Activated naive CD8-positive, alpha-beta T cell treated with anti-CD3 and anti-CD28 coated beads, Interleukin-2, amount 50 U/mL, for 24 hours (primary cell): Measurements from ENCODE around the gene DNAJC18.
"Not testable (repeated sequence)": the region's sequence is repeated elsewhere in the genome, so short reads cannot be mapped to it uniquely, and the experiment has no call there.

Source experiments
- ATAC-seq: fragments of 150-1000 bp; cut with Tn5 transposase; one replicate; pipeline ENCODE4 v1.10.0; 2021
- DNase-seq: peaks from one replicate; pipeline ENCODE4 v3.0.0; 2021
- H3K27ac Mint-ChIP-seq: one replicate; pipeline ENCODE4 v1.8.0; 2021; ENCODE audit warnings: mild to moderate bottlenecking, mixed read lengths
- H3K27me3 Mint-ChIP-seq: one replicate; pipeline ENCODE4 v1.8.0; 2021; ENCODE audit warnings: mixed read lengths
- H3K36me3 Mint-ChIP-seq: one replicate; pipeline ENCODE4 v1.8.0; 2021; ENCODE audit warnings: low read depth, mixed read lengths
- H3K4me1 Mint-ChIP-seq: one replicate; pipeline ENCODE4 v1.8.0; 2021; ENCODE audit warnings: mixed read lengths
- H3K4me3 Mint-ChIP-seq: one replicate; pipeline ENCODE4 v1.8.0; 2021; ENCODE audit warnings: mild to moderate bottlenecking, moderate library complexity, mixed read lengths
- H3K9me3 Mint-ChIP-seq: one replicate; pipeline ENCODE4 v1.8.0; 2021; ENCODE audit warnings: mixed read lengths

DNAJC18 gene

GRCh38 chr5:139422307-139422893 is 16.9 kb downstream of the DNAJC18 start:
- Mint-ChIP-seq H3K9me3 (no peaks in the 10 kb centered on the region), H3K4me3 (no peak overlapping the region), H3K27me3 (no peaks in the 10 kb centered on the region), H3K27ac (peak overlapping the region; percentile 6), H3K36me3 (peaks cover 30% of the 10 kb centered on the region), H3K4me1 (peaks cover 10% of the 10 kb centered on the region)
- peak; percentile 55 for DNase-seq
- peak; percentile 77 for ATAC-seq

DNA sequence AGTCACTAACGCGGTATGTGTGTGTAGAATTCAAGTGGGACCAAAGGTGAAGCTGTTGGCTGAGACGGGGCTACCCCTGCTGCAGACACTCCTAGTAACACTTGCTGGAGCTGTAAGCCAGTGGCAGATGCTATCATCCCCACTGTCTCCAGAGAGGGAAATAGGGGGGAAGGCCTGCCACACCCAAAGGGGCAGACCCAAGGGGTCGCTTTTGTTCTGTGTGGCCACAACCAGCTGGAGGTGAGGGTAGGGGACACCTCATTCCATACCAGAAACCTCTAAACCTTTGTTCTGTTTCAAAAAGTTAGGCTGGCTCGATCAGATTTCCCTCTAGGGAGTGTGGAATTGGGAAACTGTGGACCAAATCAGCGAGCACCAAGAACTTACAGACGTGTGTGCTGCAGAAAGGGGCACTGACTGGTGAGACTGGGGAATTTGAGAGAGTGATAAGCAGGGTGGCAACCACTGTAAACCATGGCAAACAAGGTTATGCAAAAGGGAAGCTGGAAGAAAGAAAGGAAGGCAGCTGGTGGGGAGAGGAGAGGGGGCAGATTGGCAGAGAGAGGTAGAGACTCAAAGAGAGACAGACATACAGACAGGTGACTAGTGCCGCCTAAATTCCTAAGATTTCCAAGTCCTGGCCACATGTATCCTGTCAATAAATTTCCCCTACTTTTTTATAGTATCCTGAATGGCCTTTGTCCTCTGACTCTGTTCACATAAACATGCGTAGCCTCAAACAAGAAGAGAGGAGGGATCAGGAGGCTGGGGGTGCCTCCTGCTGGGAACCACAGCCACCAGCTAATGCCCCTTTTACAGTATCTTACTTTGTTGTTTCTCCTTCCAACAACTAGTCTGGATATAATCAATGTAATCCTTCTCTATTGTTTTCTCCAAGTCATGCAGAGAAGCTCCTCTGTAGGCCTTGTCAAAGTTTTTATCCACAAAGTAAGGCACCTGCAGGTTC is 19.8 kb downstream of the DNAJC18 start:
- Mint-ChIP-seq H3K4me1 (peaks cover 39% of the 10 kb centered on the region), H3K27me3 (no peaks in the 10 kb centered on the region), H3K27ac (no peak overlapping the region), H3K4me3 (no peak overlapping the region), H3K9me3 (no peaks in the 10 kb centered on the region), H3K36me3 (peaks cover 29% of the 10 kb centered on the region)
- no peak for DNase-seq
- ATAC-seq: no peak

DNA sequence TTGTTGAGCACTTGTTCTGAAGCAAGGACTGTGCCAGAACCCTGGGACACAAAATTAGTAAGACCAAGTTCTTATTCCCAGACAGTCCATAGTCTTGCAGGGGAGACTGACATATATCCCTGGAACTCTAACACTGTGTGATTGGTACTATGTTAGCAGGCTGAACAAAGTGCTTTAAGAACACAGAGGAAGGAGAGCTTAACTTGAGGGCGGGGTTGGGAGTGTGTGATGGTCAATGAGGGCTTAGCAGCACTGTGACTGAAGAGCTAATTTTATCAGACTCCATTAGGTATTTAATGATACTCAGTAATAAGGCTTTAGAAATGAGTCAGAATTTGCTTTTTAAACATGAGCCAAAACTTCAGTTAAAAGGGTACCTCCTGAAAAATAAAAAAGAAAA is 20.5 kb downstream of the DNAJC18 start:
- no peak for DNase-seq
- no peak for ATAC-seq
- Mint-ChIP-seq H3K4me3 (no peak overlapping the region), H3K36me3 (peaks cover 30% of the 10 kb centered on the region), H3K9me3 (no peaks in the 10 kb centered on the region), H3K27me3 (no peaks in the 10 kb centered on the region), H3K4me1 (peaks cover 46% of the 10 kb centered on the region), H3K27ac (peak overlapping the region; percentile 12)

DNA sequence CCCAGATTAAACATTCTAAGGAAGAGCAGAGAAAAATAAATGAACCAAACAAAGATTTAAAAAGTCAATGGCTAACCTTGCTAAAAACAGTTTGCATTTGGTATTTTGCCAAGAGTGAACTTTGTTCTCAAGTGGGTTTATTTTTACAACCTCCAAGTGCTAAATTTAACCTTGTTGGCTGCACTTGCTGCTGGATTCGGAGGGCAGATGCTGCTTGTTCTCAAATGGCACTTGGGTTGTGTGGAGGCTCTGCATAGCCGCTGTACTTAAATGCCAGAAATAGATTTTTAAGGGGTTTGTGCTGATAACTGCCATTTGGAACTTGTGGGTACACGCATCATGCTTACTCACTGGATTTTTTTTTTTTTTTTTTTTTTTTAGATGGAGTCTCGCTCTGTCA is 22.1 kb downstream of the DNAJC18 start:
- Mint-ChIP-seq H3K4me1 (peaks cover 58% of the 10 kb centered on the region), H3K36me3 (peaks cover 30% of the 10 kb centered on the region), H3K4me3 (no peak overlapping the region), H3K27ac (peak overlapping the region; percentile 93), H3K27me3 (no peaks in the 10 kb centered on the region), H3K9me3 (no peaks in the 10 kb centered on the region)
- ATAC-seq: peak; percentile 25
- DNase-seq: no peak

- DNase-seq (no peak), ATAC-seq (no peak)
- Mint-ChIP-seq H3K27me3 (no peaks in the 10 kb centered on the region), H3K36me3 (peaks cover 34% of the 10 kb centered on the region), H3K9me3 (no peaks in the 10 kb centered on the region), H3K4me3 (no peak overlapping the region), H3K4me1 (peaks cover 58% of the 10 kb centered on the region), H3K27ac (peak overlapping the region; percentile 93)
Measured at GRCh38 chr5:139416651-139417050, 22.7 kb downstream of the DNAJC18 start.

DNA sequence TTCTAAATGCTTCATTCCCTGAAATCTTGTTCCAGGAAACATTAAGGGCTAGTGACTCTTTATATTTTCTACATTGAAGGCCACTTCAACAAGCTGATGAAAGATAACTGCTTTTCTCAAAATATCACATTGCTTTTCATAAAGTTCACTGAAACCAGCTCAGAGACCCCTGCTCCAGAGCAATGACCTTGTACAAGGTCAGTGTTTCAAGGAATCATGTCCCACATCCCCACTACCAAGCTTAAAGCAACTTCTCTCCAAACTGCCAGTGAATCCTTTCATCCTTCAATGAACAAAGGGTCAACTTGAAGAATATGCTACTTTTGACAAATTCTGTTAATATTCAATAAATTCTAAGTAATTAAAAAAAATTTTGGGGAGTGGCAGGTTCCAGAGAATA is 23.5 kb downstream of the DNAJC18 start:
- no peaks in the 10 kb centered on the region for H3K27me3 Mint-ChIP-seq
- peaks cover 35% of the 10 kb centered on the region for H3K36me3 Mint-ChIP-seq
- peak overlapping the region; percentile 93 for H3K27ac Mint-ChIP-seq
- DNase-seq (no peak), ATAC-seq (no peak)
- no peaks in the 10 kb centered on the region for H3K9me3 Mint-ChIP-seq
- peak overlapping the region; percentile 62 for H3K4me3 Mint-ChIP-seq
- peaks cover 58% of the 10 kb centered on the region for H3K4me1 Mint-ChIP-seq

DNA sequence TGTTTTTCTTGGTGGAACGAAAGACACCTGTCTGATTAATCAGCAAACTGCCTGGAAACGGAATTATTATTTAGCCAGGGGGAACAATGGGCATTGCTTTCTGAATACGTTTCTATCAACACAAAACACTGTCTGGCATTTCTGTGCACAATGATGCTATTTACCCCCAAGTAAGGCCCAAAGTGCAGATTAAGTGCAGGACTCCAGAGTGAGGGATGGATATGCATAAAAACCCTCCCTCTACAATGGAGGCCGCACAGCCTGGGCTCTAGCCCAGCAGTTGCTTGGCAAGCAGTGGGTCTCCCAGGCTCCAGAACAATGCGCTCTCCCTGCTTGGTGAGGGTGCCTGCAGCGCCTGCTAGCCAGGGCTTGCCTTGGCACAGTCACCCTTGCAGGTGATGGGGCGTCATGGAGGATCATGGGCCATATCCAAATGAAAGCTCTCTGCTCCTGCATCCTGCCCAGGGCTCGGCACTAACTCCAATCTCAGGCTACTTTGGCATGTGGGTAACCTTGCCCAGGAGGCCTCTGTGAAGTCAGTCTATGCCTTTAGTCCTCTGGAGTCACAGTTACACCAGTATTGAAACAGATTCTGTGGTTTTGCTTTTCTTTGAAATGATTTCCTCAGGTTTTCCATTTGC is 24.0 kb downstream of the DNAJC18 start:
- H3K36me3 Mint-ChIP-seq: peaks cover 35% of the 10 kb centered on the region
- ATAC-seq: peak; percentile 83
- no peaks in the 10 kb centered on the region for H3K9me3 Mint-ChIP-seq
- DNase-seq: peak; percentile 40
- peaks cover 58% of the 10 kb centered on the region for H3K4me1 Mint-ChIP-seq
- H3K4me3 Mint-ChIP-seq: peak overlapping the region; percentile 62
- peak overlapping the region; percentile 93 for H3K27ac Mint-ChIP-seq
- H3K27me3 Mint-ChIP-seq: no peaks in the 10 kb centered on the region

- Mint-ChIP-seq H3K4me3 (peak overlapping the region; percentile 62), H3K4me1 (peaks cover 58% of the 10 kb centered on the region), H3K9me3 (no peaks in the 10 kb centered on the region), H3K27ac (peak overlapping the region; percentile 93), H3K27me3 (no peaks in the 10 kb centered on the region), H3K36me3 (peaks cover 32% of the 10 kb centered on the region)
- peak; percentile 39 for DNase-seq
- peak; percentile 64 for ATAC-seq
Measured at GRCh38 chr5:139414581-139415130, 24.7 kb downstream of the DNAJC18 start.

- DNase-seq (no peak), ATAC-seq (peak; percentile 45)
- peak overlapping the region; percentile 93 for H3K27ac Mint-ChIP-seq
- peaks cover 58% of the 10 kb centered on the region for H3K4me1 Mint-ChIP-seq
- no peaks in the 10 kb centered on the region for H3K27me3 Mint-ChIP-seq
- H3K9me3 Mint-ChIP-seq: no peaks in the 10 kb centered on the region
- peaks cover 29% of the 10 kb centered on the region for H3K36me3 Mint-ChIP-seq
- peak overlapping the region; percentile 62 for H3K4me3 Mint-ChIP-seq
Measured at GRCh38 chr5:139413963-139414362, 25.4 kb downstream of the DNAJC18 start.

GRCh38 chr5:139413153-139413552 is 26.2 kb downstream of the DNAJC18 start:
- Mint-ChIP-seq H3K36me3 (peaks cover 21% of the 10 kb centered on the region), H3K27ac (no peak overlapping the region), H3K4me3 (no peak overlapping the region), H3K27me3 (no peaks in the 10 kb centered on the region), H3K9me3 (no peaks in the 10 kb centered on the region), H3K4me1 (peaks cover 52% of the 10 kb centered on the region)
- ATAC-seq (no peak), DNase-seq (no peak)

DNA sequence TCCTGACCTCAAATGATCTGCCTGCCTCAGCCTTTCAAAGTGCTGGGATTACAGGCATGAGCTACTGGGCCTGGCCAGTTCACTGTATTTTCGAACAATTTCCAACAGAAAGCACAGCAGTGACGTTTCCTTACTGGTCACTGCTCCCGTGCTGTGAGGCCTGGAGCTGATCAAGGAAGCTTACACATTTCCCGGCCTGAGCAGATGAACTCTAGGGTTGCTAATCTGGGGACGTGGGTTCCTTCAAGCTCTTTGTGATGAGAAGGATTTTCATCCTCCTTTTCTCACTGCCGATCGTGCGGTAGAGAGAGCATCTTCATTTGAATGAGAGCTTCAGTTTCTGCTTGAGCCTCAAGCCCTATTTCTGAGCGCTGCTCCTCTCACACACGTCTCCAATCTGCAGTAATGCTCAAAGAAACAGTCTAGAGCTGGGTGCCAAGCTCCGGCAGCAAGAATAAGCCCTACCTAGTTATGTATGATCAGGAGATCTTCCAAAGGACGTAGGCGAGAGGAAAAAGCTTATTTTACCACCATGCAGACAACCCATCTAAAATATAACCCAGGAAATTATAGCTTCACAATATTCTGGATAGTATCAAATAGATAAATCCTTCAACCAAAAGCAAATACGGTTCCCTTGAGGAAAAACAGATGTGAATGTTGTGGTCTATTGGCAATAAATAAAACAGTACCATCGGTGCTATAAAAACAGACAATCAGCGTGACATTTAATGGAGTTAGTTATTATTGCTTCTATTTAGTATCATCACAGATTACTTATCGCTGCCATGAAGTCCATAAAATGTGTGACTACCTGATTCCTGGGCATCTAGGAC is 28.1 kb downstream of the DNAJC18 start:
- no peak overlapping the region for H3K4me3 Mint-ChIP-seq
- no peak overlapping the region for H3K27ac Mint-ChIP-seq
- DNase-seq (no peak), ATAC-seq (no peak)
- peaks cover 20% of the 10 kb centered on the region for H3K36me3 Mint-ChIP-seq
- H3K4me1 Mint-ChIP-seq: peaks cover 43% of the 10 kb centered on the region
- H3K27me3 Mint-ChIP-seq: no peaks in the 10 kb centered on the region
- H3K9me3 Mint-ChIP-seq: no peaks in the 10 kb centered on the region

DNA sequence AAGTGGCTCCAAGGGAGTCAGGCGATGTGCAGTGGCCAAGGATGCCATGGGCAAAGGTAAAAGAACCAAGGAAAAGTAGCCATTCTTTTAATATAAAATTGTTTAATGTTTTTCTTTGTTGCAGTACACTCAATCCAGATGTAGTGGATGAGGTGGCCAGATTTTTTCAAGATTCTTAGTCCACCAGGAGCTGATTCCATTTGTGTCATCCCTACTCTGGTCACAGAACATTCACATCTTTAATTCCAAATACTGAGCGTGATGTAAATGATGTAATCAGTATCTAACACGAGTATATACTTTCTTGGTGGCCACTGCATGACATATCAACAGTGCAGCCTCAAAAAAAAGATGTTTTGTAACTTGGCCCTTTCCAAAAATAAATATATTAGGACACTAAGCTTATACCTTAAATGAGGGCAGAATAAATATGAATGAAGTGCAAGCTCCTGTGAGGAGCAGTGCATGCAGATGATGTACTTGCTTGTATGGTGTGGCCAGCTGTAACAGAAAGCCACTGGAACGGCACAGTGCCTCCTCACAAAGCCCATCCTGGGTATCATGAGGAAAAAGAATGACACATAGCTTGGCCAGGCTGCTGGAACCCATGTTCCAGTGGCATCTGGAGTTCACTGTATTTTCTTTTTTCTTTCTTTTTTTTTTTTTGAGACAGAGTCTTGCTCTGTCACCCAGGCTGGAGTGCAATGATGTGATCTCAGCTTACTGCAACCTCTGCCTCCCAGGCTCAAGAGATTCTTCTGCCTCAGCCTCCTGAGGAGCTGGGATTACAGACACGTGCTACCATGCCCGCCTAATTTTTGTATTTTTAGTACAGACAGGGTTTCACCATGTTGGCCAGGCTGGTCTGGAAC is 29.0 kb downstream of the DNAJC18 start:
- H3K36me3 Mint-ChIP-seq: peaks cover 20% of the 10 kb centered on the region
- no peak overlapping the region for H3K27ac Mint-ChIP-seq
- no peak overlapping the region for H3K4me3 Mint-ChIP-seq
- H3K4me1 Mint-ChIP-seq: peaks cover 37% of the 10 kb centered on the region
- H3K27me3 Mint-ChIP-seq: no peaks in the 10 kb centered on the region
- no peaks in the 10 kb centered on the region for H3K9me3 Mint-ChIP-seq
- ATAC-seq (no peak), DNase-seq (no peak)

DNA sequence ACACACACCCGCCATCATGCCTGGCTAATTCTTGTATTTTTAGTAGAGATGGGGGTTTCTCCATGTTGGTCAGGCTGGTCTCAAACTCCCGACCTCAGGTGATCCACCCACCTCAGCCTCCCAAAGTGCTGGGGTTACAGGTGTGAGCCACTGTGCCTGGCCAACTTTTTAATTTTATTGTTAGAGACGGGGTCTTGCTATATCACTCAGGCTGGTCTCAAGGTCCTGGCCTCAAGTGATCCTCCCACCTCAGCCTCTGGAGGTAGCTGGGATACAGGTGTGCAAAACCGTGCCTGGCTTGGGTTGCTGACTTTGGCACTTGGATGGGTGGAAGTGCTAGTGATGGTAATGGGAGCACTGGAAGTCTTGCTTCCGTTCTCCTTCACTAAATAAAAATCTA is 30.2 kb downstream of the DNAJC18 start:
- ATAC-seq, DNase-seq, H3K9me3 Mint-ChIP-seq, H3K4me3 Mint-ChIP-seq, H3K27me3 Mint-ChIP-seq, H3K27ac Mint-ChIP-seq: not testable (repeated sequence)
- peaks cover 31% of the 10 kb centered on the region for H3K4me1 Mint-ChIP-seq
- H3K36me3 Mint-ChIP-seq: peaks cover 16% of the 10 kb centered on the region
